Lower lobe of right lung (tissue), 2 donors: Measurements from ENCODE around the gene CABLES1. TPM values are rescaled to one million over a fixed set of nuclear protein-coding genes. Genes with fewer than 3 reads are reported as not detected.

ENCODE experiments used
- ATAC-seq, 2 donors: fragments of 200-7000 bp; cut with Tn5 transposase; one replicate each; pipeline ENCODE4 v1.9.1; 2020 to 2022; ENCODE audit warnings: mild to moderate bottlenecking in 2 of 2, moderate library complexity in 2 of 2
- DNase-seq: peaks from one replicate; pipeline ENCODE4 v3.0.0-alpha.2; 2020
- H3K27ac ChIP-seq: fragments of 200-600 bp; one replicate; pipeline ENCODE4 v1.8.0; 2022
- H3K27me3 ChIP-seq: fragments of 200-600 bp; one replicate; pipeline ENCODE4 v1.8.0; 2022; ENCODE audit warnings: low read depth
- H3K36me3 ChIP-seq: fragments of 200-600 bp; one replicate; pipeline ENCODE4 v1.8.0; 2022; ENCODE audit warnings: mild to moderate bottlenecking
- H3K4me1 ChIP-seq: fragments of 200-600 bp; one replicate; pipeline ENCODE4 v1.8.0; 2022
- H3K4me3 ChIP-seq: fragments of 200-600 bp; one replicate; pipeline ENCODE4 v1.8.0; 2022; ENCODE audit warnings: mild to moderate bottlenecking
- H3K9me3 ChIP-seq: fragments of 200-600 bp; one replicate; pipeline ENCODE4 v1.8.0; 2022
- CTCF ChIP-seq: fragments of 200-600 bp; IDR thresholded peaks from one replicate; pipeline ENCODE4 v1.8.0; 2022; ENCODE audit warnings: antibody characterized with exemption, mild to moderate bottlenecking
- intact Hi-C: fragments of 100-400 bp; cut with DNase I; formaldehyde crosslinking; loops from one replicate; pipeline ENCODE4 v1.11.0; 2022
- total RNA-seq: library from RNA; stranded (reverse); fragmentation: NEBNext Ultra II Directional; extraction: Animal tissue kit (Norgen Biotek cat#: 25700); gene quantifications from one replicate; pipeline ENCODE4 v1.2.1, GENCODE V29; 2021
- donor health status: DM: no; HTN: yes; CAD: no; lungs with severe emphysema.

Gene CABLES1
- total RNA-seq, 1 donor from 2014 or later = 44.2 TPM

GRCh38 chr18:23170137-23170536, 34.9 kb downstream of the CABLES1 start:
- H3K4me3 ChIP-seq = no peak overlapping the region
- TF ChIP-seq CTCF = no peak
- H3K27me3 ChIP-seq = no peaks in the 10 kb centered on the region
- intact Hi-C loops = no loop called here
- DNase-seq (no peak), ATAC-seq (peak; percentile 68 to 78)
- H3K27ac ChIP-seq = no peak overlapping the region
- no peaks in the 10 kb centered on the region for H3K36me3 ChIP-seq
- H3K9me3 ChIP-seq = no peaks in the 10 kb centered on the region
- no peaks in the 10 kb centered on the region for H3K4me1 ChIP-seq

GRCh38 chr18:23171581-23172156, 36.4 kb downstream of the CABLES1 start:
- Histone ChIP-seq H3K9me3 (no peaks in the 10 kb centered on the region), H3K4me3 (no peak overlapping the region), H3K27ac (no peak overlapping the region), H3K4me1 (no peaks in the 10 kb centered on the region), H3K27me3 (no peaks in the 10 kb centered on the region), H3K36me3 (no peaks in the 10 kb centered on the region)
- intact Hi-C loops = no loop called here
- ATAC-seq (no peak), DNase-seq (no peak)
- no peak for TF ChIP-seq CTCF

GRCh38 chr18:23172591-23173380, 37.5 kb downstream of the CABLES1 start:
- DNase-seq (no peak), ATAC-seq (no peak)
- no peaks in the 10 kb centered on the region for H3K9me3 ChIP-seq
- H3K4me3 ChIP-seq = no peak overlapping the region
- peaks cover 4% of the 10 kb centered on the region for H3K4me1 ChIP-seq
- H3K27ac ChIP-seq = no peak overlapping the region
- intact Hi-C loops = no loop called here
- no peak for TF ChIP-seq CTCF
- H3K36me3 ChIP-seq = no peaks in the 10 kb centered on the region
- H3K27me3 ChIP-seq = no peaks in the 10 kb centered on the region

- Histone ChIP-seq H3K36me3 (no peaks in the 10 kb centered on the region), H3K27ac (no peak overlapping the region), H3K4me1 (peaks cover 12% of the 10 kb centered on the region), H3K9me3 (no peaks in the 10 kb centered on the region), H3K4me3 (no peak overlapping the region), H3K27me3 (no peaks in the 10 kb centered on the region)
- ATAC-seq (no peak), DNase-seq (no peak)
- TF ChIP-seq CTCF = no peak
- intact Hi-C loops = no loop called here
Measured at GRCh38 chr18:23173912-23174311, 38.6 kb downstream of the CABLES1 start.

GRCh38 chr18:23176701-23177432, 41.6 kb downstream of the CABLES1 start:
- no peak overlapping the region for H3K4me3 ChIP-seq
- TF ChIP-seq CTCF = no peak
- ATAC-seq (no peak), DNase-seq (no peak)
- no peak overlapping the region for H3K27ac ChIP-seq
- H3K9me3 ChIP-seq = no peaks in the 10 kb centered on the region
- H3K27me3 ChIP-seq = no peaks in the 10 kb centered on the region
- intact Hi-C loops = no loop called here
- no peaks in the 10 kb centered on the region for H3K36me3 ChIP-seq
- peaks cover 21% of the 10 kb centered on the region for H3K4me1 ChIP-seq
